A549 treated with AZD9567 at 1 μM for 4 hours (cell line): Measurements from ENCODE around the gene PKD2L1. TPM values are rescaled to one million over a fixed set of nuclear protein-coding genes. Genes with fewer than 3 reads are reported as not detected.

Experiments
- total RNA-seq: library from RNA; stranded (reverse); fragments of 200-300 nt; extraction: Qiagen RNA extraction; gene quantifications from 5 replicates; pipeline ENCODE4 v1.2.3, GENCODE V29; 2022; ENCODE audit not compliant: insufficient read depth

Gene PKD2L1
- total RNA-seq = 0.03 to 0.59 TPM (median 0.05 TPM) in 4 of 5 replicates, not detected in the other

GRCh38 chr10:100330079-100330478 lies at the start of gene PKD2L1:
Gene PKD2L1, minus strand, starts transcription at chr10:100330228. Its CDS starts 125 bp downstream, at chr10:100330103.

GRCh38 chr10:100346765-100347567 lies 16.9 kb upstream of the PKD2L1 start, which contains the start of gene SCD:
Gene SCD, plus strand, starts transcription at chr10:100347233. Its CDS starts 272 bp downstream, at chr10:100347505.

GRCh38 chr10:100286051-100287033 lies 43.7 kb downstream of the PKD2L1 start, which contains the start of gene BLOC1S2:
Gene BLOC1S2, minus strand, starts transcription at chr10:100286680. Its CDS starts 21 bp downstream, at chr10:100286659.

DNA sequence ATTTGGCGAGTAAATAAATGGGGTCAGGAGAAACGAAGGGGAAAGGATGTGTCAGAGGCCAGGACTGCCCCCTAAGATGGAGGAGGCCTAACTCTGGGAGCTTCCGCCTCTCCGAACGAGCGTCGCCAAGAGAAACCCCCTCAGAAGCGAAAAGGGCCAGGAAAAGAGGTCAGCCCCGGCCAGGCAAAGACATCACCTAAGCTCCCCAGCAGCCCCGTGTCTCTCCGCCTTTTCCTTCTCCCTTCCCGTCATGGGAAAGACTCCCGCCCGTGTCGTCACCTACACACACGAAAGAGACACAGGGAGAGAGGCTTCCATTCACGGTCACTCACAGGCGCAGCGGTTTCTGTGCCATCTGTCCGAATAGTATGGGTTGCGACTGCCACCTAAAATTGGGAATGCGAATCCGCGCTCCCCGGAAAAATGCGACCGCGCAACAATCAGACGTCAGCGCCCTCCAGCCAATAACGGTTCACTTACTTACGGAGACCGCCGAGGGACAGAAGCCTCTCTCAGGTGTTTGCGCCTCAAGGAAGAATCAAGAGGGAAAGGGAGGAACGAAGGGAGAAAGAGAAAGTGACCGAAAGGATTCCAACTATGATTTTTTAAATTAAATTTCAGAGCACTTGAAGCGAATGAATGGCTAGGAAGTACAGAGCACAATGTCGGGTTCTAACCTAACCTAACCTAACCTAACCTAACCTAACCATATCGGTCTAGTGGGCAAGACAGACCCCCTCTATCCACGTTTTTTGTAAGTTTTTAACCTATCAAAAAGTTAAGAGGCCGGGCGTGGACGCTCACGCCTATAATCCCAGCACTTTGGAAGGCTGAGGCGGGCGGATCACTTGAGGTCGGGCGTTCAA lies 62.6 kb downstream of the PKD2L1 start, which contains the start of gene CWF19L1:
Gene CWF19L1 (minus strand): TSS at position 400 of the 866 bp plus-strand sequence. CDS start 45 bp downstream, at position 355.

Other genes starting within 250 kb of the PKD2L1 start
- 0.12 to 0.31 TPM (median 0.27 TPM) in 4 of 5 replicates, not detected in the other for gene CPN1, start 248.4 kb downstream of the PKD2L1 start, total RNA-seq
- gene ERLIN1, start 144.2 kb downstream of the PKD2L1 start, total RNA-seq = 45.9 to 62.8 TPM (median 53.7 TPM) in 5 replicates
- 19.8 to 34.2 TPM (median 23.7 TPM) in 5 replicates for gene CHUK, start 100.6 kb downstream of the PKD2L1 start, total RNA-seq
- 19.3 to 21.1 TPM (median 20.0 TPM) in 5 replicates for gene CWF19L1, start 62.6 kb downstream of the PKD2L1 start, total RNA-seq
- 96.0 to 106 TPM (median 101 TPM) in 5 replicates for gene BLOC1S2, start 43.5 kb downstream of the PKD2L1 start, total RNA-seq
- 140 to 192 TPM (median 164 TPM) in 5 replicates for gene SCD, start 17.0 kb upstream of the PKD2L1 start, total RNA-seq
- gene WNT8B, start 132.8 kb upstream of the PKD2L1 start, total RNA-seq = not detected in 5 replicates
- gene SEC31B, start 189.6 kb upstream of the PKD2L1 start, total RNA-seq = 2.1 to 4.3 TPM (median 2.8 TPM) in 5 replicates
- gene NDUFB8, start 199.6 kb upstream of the PKD2L1 start, total RNA-seq = 276 to 291 TPM (median 283 TPM) in 5 replicates
- gene HIF1AN, start 205.7 kb upstream of the PKD2L1 start, total RNA-seq = 14.1 to 19.6 TPM (median 18.1 TPM) in 5 replicates